Measurements from ENCODE around the gene ZNF254. TPM values are rescaled to one million over a fixed set of nuclear protein-coding genes. Genes with fewer than 3 reads are reported as not detected.

Gene ZNF254
- polyA plus RNA-seq, 1 of the 3 experiments (the other 2 are of a cell fraction) = 3.1 TPM

- no peaks in the 10 kb centered on the region for H4K20me1 ChIP-seq (ENCODE audit: insufficient read depth)
- H3K79me2 ChIP-seq (ENCODE audit: insufficient read depth) = peaks cover 21% of the 10 kb centered on the region
- CTCF ChIA-PET = interaction anchor here (1.0 kb wide), 1 partner anchor 50 kb away, joined by 3 read pairs; no protein-coding TSS in a partner anchor
- no peak for TF ChIP-seq GATA2 (CRISPR knock-in tag; IDR thresholded peaks at IDR 0.05)
- TF ChIP-seq REST (IDR thresholded peaks at IDR 0.05; ENCODE audit: low read depth, low read length) = no peak
- no peak for TF ChIP-seq YY1 (IDR thresholded peaks at IDR 0.05; ENCODE audit: low read depth)
- TF ChIP-seq RXRA (IDR thresholded peaks at IDR 0.05; ENCODE audit: borderline replicate concordance, low read depth) = no peak
- TF ChIP-seq TEAD4 (IDR thresholded peaks at IDR 0.05; ENCODE audit: borderline replicate concordance, insufficient read depth) = no peak
- no peak for TF ChIP-seq EZH2phosphoT487 (IDR thresholded peaks at IDR 0.05; ENCODE audit: borderline replicate concordance, low read depth)
- no peak for TF ChIP-seq RFX5 (IDR thresholded peaks at IDR 0.05; ENCODE audit: low read length)
- TF ChIP-seq EP300 (IDR thresholded peaks at IDR 0.05; ENCODE audit: borderline replicate concordance in 1 of 2, low read depth in 1 of 2, low read length in 1 of 2) = no peak
- no peak for TF ChIP-seq RAD21 (IDR thresholded peaks at IDR 0.05; ENCODE audit: low read length)
- TF ChIP-seq TCF12 (IDR thresholded peaks at IDR 0.05) = no peak
- H3K4me3 ChIP-seq (ENCODE audit: low read depth in 2 of 2, low read length in 1 of 2) = no peak overlapping the region
- no peak overlapping the region for H2AFZ ChIP-seq (ENCODE audit: low read depth)
- POLR2A ChIA-PET = no interaction called here
- no peak overlapping the region for H3K9ac ChIP-seq
- DNase-seq = no peak
- no peaks in the 10 kb centered on the region for H3K4me1 ChIP-seq (ENCODE audit: control insufficient read depth in 1 of 2, insufficient read depth in 2 of 2, low read depth in 1 of 2, low read length in 1 of 2)
- no peak overlapping the region for H3K27ac ChIP-seq (ENCODE audit: low read depth in 2 of 2, low read length in 1 of 2)
- H3K9me3 ChIP-seq = peaks cover 17% of the 10 kb centered on the region
- H3K9me2 ChIP-seq = no peaks in the 10 kb centered on the region
- peaks cover 0 to 61% of the 10 kb centered on the region in 2 experiments for H3K36me3 ChIP-seq (replicated peaks in 1 of 2; ENCODE audit: control insufficient read depth in 1 of 2, insufficient read depth in 2 of 2, low read length in 1 of 2)
- no peaks in the 10 kb centered on the region for H3K27me3 ChIP-seq (ENCODE audit: insufficient read depth)
- H3K4me2 ChIP-seq = no peak overlapping the region
- H3F3A ChIP-seq (replicated peaks; ENCODE audit: insufficient read depth) = peaks cover 8% of the 10 kb centered on the region
Measured at GRCh38 chr19:24140591-24140990, 53.6 kb downstream of the ZNF254 start.

GRCh38 chr19:24141612-24142011 is 54.6 kb downstream of the ZNF254 start:
- Histone ChIP-seq H3K79me2 (ENCODE audit: insufficient read depth) (peaks cover 12% of the 10 kb centered on the region; the same call in 1 of the 2 replicates), H3K9me2 (peaks cover 2% of the 10 kb centered on the region; the same call in 1 of the 2 replicates), H3K36me3 (replicated peaks in 1 of 2; ENCODE audit: control insufficient read depth in 1 of 2, insufficient read depth in 2 of 2, low read length in 1 of 2) (peaks cover 0 to 59% of the 10 kb centered on the region in 2 experiments), H3K4me2 (no peak overlapping the region), H3K27me3 (ENCODE audit: insufficient read depth) (no peaks in the 10 kb centered on the region), H2AFZ (ENCODE audit: low read depth) (no peak overlapping the region), H3K27ac (ENCODE audit: low read depth in 2 of 2, low read length in 1 of 2) (no peak overlapping the region), H4K20me1 (ENCODE audit: insufficient read depth) (no peaks in the 10 kb centered on the region), H3K4me1 (ENCODE audit: control insufficient read depth in 1 of 2, insufficient read depth in 2 of 2, low read depth in 1 of 2, low read length in 1 of 2) (no peaks in the 10 kb centered on the region), H3F3A (replicated peaks; ENCODE audit: insufficient read depth) (peaks cover 15% of the 10 kb centered on the region), H3K4me3 (ENCODE audit: low read depth in 2 of 2, low read length in 1 of 2) (no peak overlapping the region), H3K9me3 (peaks cover 16% of the 10 kb centered on the region), H3K9ac (no peak overlapping the region)
- CTCF ChIA-PET = no interaction called here
- POLR2A ChIA-PET = no interaction called here
- TF ChIP-seq GATA2 (CRISPR knock-in tag; IDR thresholded peaks at IDR 0.05) = no peak
- no peak for TF ChIP-seq USF2 (IDR thresholded peaks at IDR 0.05; ENCODE audit: borderline replicate concordance, low read depth, low read length)
- TF ChIP-seq USF1 (IDR thresholded peaks at IDR 0.05; ENCODE audit: borderline replicate concordance, low read depth) = no peak
- no peak for TF ChIP-seq ZBTB33 (IDR thresholded peaks at IDR 0.05; ENCODE audit: borderline replicate concordance, low read depth)
- no peak for DNase-seq

All from SK-N-SH (cell line).